Suppressor macrophage treated with lipopolysaccharide for 4 hours (primary cell): Measurements from ENCODE around the gene FARS2.

Experiments used
- DNase-seq: peaks from one replicate; pipeline ENCODE4 v3.0.0-alpha.2; 2020

Gene FARS2

GRCh38 chr6:5471637-5472398, 210.5 kb downstream of the FARS2 start:
- no peak for DNase-seq

GRCh38 chr6:5472571-5472970, 211.3 kb downstream of the FARS2 start:
- no peak for DNase-seq

- DNase-seq: no peak
Observed at GRCh38 chr6:5475779-5476178, 214.5 kb downstream of the FARS2 start.

GRCh38 chr6:5478380-5478779, 217.1 kb downstream of the FARS2 start:
- DNase-seq: no peak

- no peak for DNase-seq
Observed at GRCh38 chr6:5481033-5481432, 219.7 kb downstream of the FARS2 start.

- DNase-seq: no peak
Observed at GRCh38 chr6:5481750-5482149, 220.4 kb downstream of the FARS2 start.

- DNase-seq: no peak
Observed at GRCh38 chr6:5482619-5483018, 221.3 kb downstream of the FARS2 start.

GRCh38 chr6:5484692-5485091, 223.4 kb downstream of the FARS2 start:
- no peak for DNase-seq

- DNase-seq: no peak
Observed at GRCh38 chr6:5486214-5486613, 224.9 kb downstream of the FARS2 start.

GRCh38 chr6:5490501-5491069, 229.3 kb downstream of the FARS2 start:
- DNase-seq: no peak

GRCh38 chr6:5492356-5492755, 231.0 kb downstream of the FARS2 start:
- DNase-seq: no peak

GRCh38 chr6:5493806-5494205, 232.5 kb downstream of the FARS2 start:
- DNase-seq: no peak

- no peak for DNase-seq
Observed at GRCh38 chr6:5497896-5498578, 236.7 kb downstream of the FARS2 start.

GRCh38 chr6:5498579-5498899, 237.2 kb downstream of the FARS2 start:
- no peak for DNase-seq

- no peak for DNase-seq
Observed at GRCh38 chr6:5499644-5500306, 238.5 kb downstream of the FARS2 start.

- DNase-seq: no peak
Observed at GRCh38 chr6:5501837-5502236, 240.5 kb downstream of the FARS2 start.

GRCh38 chr6:5504078-5504477, 242.8 kb downstream of the FARS2 start:
- DNase-seq: no peak

- DNase-seq: no peak
Observed at GRCh38 chr6:5506149-5506548, 244.8 kb downstream of the FARS2 start.

GRCh38 chr6:5506597-5506996, 245.3 kb downstream of the FARS2 start:
- no peak for DNase-seq

- DNase-seq: no peak
Observed at GRCh38 chr6:5507131-5507681, 245.9 kb downstream of the FARS2 start.

- DNase-seq: no peak
Observed at GRCh38 chr6:5509106-5509505, 247.8 kb downstream of the FARS2 start.

- no peak for DNase-seq
Observed at GRCh38 chr6:5510331-5511133, 249.2 kb downstream of the FARS2 start.

GRCh38 chr6:5511954-5512353, 250.6 kb downstream of the FARS2 start:
- no peak for DNase-seq
